AG09309 (cell line): Measurements from ENCODE around the gene SLC12A7.

Source experiments
- DNase-seq: peaks from one replicate; pipeline ENCODE4 v3.0.0-alpha.2; 2010; ENCODE audit warnings: low read depth
- H3K4me3 ChIP-seq: 2 replicates; pipeline ENCODE4 v1.5.1; 2011; ENCODE audit warnings: mild to moderate bottlenecking, low read depth, low read length, moderate library complexity; ENCODE audit not compliant: control insufficient read depth
- CTCF ChIP-seq: IDR thresholded peaks from 2 replicates; pipeline ENCODE4 v1.5.1; 2011; ENCODE audit warnings: mild to moderate bottlenecking, low read depth, low read length, inconsistent platforms; ENCODE audit not compliant: insufficient read depth, control insufficient read depth; ENCODE audit errors: missing control alignments

Gene SLC12A7

DNA sequence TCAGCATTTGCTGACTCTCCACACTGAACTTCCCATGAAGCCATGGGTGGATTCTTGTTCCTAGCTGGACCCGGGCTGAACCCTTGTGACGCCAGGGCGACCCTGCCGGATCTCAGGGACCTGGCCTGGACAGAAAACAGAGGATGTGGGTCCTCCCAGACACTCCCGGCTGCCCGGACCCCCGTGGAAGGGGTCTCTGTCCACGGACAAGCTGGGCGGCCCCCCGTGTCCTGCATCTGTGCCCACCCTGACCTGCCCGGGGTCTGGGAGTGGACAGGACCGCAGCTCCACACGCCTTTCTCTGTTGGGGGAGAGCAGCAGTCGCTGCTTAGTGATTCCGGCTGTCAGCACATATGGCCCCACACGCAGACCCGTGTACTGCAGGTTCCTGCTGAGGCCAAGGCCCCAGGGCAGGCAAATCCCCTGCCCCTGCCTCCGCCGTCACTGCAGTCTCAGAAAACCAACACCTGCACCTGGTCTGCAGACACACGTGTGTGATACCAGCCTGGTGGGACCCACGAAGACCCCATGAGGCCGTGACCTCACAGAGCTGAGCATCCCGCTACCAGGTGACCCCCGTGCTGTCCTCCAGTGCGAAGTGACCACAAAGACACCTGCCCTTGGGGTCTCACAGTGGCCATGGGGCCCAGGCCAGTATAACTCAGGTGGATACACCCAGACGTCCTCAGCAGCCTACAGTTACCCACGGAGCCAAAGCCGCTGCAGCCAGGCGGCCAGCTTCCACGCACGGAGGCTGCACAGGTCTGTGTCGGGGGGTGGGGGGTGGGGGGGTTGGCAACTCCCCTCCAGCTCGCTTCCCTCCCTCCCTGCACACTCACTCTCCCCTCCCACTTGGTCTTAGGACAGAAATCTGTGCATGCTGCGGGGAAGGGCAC is 52.6 kb downstream of the SLC12A7 start:
- DNase-seq, result no peak
- TF ChIP-seq CTCF, result no peak
- no peak overlapping the region for H3K4me3 ChIP-seq

GRCh38 chr5:1058083-1058945 is 53.5 kb downstream of the SLC12A7 start:
- H3K4me3 ChIP-seq, result no peak overlapping the region
- DNase-seq, result no peak
- TF ChIP-seq CTCF, result no peak

GRCh38 chr5:1057485-1058082 is 54.3 kb downstream of the SLC12A7 start:
- no peak for TF ChIP-seq CTCF
- no peak overlapping the region for H3K4me3 ChIP-seq
- DNase-seq, result no peak

DNA sequence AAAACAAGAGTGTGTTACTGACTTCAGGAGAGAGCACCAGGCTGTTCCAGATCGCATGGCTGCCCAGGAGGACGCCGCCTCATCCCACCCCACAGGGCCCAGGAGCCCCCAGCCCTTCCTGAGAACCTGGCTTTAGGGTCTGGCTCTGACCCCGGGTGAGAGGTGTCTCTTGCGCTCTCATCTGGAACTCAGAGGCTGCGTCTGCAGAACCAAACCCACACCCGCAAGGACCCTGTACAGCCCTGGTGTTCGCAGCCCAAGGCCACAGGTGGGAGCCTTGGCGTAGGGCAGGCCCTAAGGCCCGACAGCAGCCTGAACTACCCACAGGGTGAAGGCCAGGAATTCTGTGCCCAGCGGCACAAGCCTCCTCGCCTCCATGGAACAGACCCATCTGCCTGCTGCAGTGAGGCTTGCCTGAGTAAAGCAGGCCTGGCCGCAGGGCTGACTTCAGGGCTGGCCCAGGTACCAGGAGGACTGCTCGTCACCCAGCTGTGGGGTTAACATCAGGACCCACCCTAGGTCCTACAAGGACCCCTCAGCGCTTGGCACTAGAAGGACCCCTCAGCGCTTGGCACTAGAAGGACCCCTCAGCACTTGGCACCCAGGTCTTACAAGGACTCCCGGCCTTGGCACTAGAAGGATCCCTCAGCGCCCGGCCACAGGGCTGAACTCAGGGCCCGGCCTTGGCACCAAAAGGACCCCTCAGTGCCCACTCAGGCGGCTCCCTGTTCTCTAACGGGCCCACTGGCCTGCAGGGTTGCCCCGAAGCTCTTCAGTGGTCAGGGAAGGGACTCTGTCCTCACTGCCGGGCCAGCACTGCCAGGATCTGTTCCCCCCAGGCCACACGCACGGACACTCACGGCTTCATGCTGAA is 55.0 kb downstream of the SLC12A7 start:
- no peak for DNase-seq
- no peak for TF ChIP-seq CTCF
- no peak overlapping the region for H3K4me3 ChIP-seq

GRCh38 chr5:1055896-1056610 is 55.8 kb downstream of the SLC12A7 start:
- no peak for TF ChIP-seq CTCF
- no peak for DNase-seq

More at GRCh38 chr5:1055896-1056610, 55.8 kb downstream of the SLC12A7 start:
- H3K4me3 ChIP-seq, result no peak overlapping the region
